ENCODE results near the gene MCC. TPM values are rescaled to one million over a fixed set of nuclear protein-coding genes. Genes with fewer than 3 reads are reported as not detected.

The MCC gene
- total RNA-seq, 2 experiments from 2014 or later, result 0.25 TPM; not detected in 1

DNA sequence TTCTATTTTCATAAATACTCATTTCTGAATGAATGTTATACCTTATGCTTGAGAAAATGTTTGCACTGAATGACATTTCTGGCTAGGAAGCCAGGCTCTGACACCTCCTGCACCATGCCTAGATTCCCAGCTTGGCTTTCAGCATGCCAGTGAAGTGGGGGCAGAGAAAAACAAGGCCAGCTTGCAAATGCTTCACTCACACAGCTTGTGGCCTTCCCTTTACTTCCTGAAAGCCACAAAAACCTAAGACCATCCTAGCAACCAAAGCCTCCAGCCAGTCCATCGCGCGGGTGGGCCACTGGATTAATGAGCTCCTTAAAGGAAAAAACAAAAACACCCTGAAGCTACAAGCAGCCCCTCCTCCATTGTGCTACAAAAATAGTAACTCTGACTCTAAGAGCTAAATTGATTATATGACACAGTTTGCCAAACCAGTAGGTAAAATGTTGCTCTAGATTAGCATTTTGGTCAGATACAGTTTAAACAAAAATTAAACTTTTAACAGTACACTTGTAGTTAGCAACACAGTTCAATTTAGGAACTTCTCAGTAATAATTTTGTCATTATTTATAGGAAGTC is 213.3 kb downstream of the MCC start:
- H3K4me2 ChIP-seq (ENCODE audit: low read length), result no peak overlapping the region
- no peaks in the 10 kb centered on the region for H3K9me2 ChIP-seq (ENCODE audit: insufficient read depth, low read length)
- ChIA-PET POLR2A (interaction anchor here (0.7 to 1.3 kb wide), 2 partner anchors 8 to 191 kb away, joined by 3 to 4 read pairs; no protein-coding TSS in a partner anchor), CTCF (ENCODE audit: unreplicated experiment) (no interaction called here)
- H3K9me3 ChIP-seq (ENCODE audit: low read length), result no peaks in the 10 kb centered on the region
- TF ChIP-seq CTCF (conservative IDR thresholded peaks at IDR 0.05; ENCODE audit: low read length) (no peak), EZH2phosphoT487 (IDR thresholded peaks at IDR 0.05; ENCODE audit: borderline replicate concordance, low read depth, low read length) (no peak)
- intact Hi-C loops (cut with micrococcal nuclease; ENCODE audit: unreplicated experiment), result no loop called here
- H3K79me2 ChIP-seq (ENCODE audit: insufficient read depth, low read depth, low read length), result no peaks in the 10 kb centered on the region
- no peak overlapping the region for H2AFZ ChIP-seq (ENCODE audit: low read length)
- H3K4me3 ChIP-seq (ENCODE audit: low read depth, low read length, poor library complexity, severe bottlenecking), result no peak overlapping the region
- H3K4me1 ChIP-seq (ENCODE audit: insufficient read depth, low read length, poor library complexity, severe bottlenecking), result no peaks in the 10 kb centered on the region
- no peak for DNase-seq (ENCODE audit: low spot score)
- H3K27ac ChIP-seq (ENCODE audit: low read depth, low read length, poor library complexity, severe bottlenecking), result no peak overlapping the region
- BruUV-seq (replicated peaks), result no TSS peak
- H4K20me1 ChIP-seq (ENCODE audit: insufficient read depth, low read length), result no peaks in the 10 kb centered on the region
- H3K36me3 ChIP-seq (ENCODE audit: insufficient read depth, low read length), result no peaks in the 10 kb centered on the region

DNA sequence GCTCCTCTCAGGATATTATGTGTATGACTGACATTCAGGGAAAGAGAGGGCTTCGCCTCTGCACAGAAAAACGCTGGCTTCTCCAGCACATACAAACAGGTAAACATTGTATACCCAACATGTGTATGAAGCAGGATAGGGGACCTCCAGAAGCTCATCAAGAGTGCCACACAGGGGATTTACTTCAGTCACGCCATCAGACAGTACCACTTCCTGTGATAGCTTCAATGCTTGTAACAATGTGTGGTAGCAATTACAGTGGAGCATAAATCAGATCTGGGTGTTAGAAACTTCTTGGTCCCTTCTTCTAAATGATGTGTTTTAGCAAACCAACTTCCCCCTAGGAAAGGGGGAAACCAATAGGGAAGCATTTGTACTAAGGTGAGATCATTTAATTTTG is 214.3 kb downstream of the MCC start:
- H3K9me3 ChIP-seq (ENCODE audit: low read length), result no peaks in the 10 kb centered on the region
- no peak overlapping the region for H3K4me2 ChIP-seq (ENCODE audit: low read length)
- CTCF ChIA-PET (ENCODE audit: unreplicated experiment), result no interaction called here
- no peaks in the 10 kb centered on the region for H4K20me1 ChIP-seq (ENCODE audit: insufficient read depth, low read length)
- no peak overlapping the region for H3K27ac ChIP-seq (ENCODE audit: low read depth, low read length, poor library complexity, severe bottlenecking)
- H3K4me3 ChIP-seq (ENCODE audit: low read depth, low read length, poor library complexity, severe bottlenecking), result no peak overlapping the region
- peak; percentile 3 for DNase-seq (ENCODE audit: low spot score)
- H3K4me1 ChIP-seq (ENCODE audit: insufficient read depth, low read length, poor library complexity, severe bottlenecking), result no peaks in the 10 kb centered on the region
- no peaks in the 10 kb centered on the region for H3K36me3 ChIP-seq (ENCODE audit: insufficient read depth, low read length)
- no TSS peak for BruUV-seq (replicated peaks)
- no peak overlapping the region for H2AFZ ChIP-seq (ENCODE audit: low read length)
- intact Hi-C loops (cut with micrococcal nuclease; ENCODE audit: unreplicated experiment), result no loop called here
- no peak for TF ChIP-seq EZH2phosphoT487 (IDR thresholded peaks at IDR 0.05; ENCODE audit: borderline replicate concordance, low read depth, low read length)
- TF ChIP-seq CTCF (conservative IDR thresholded peaks at IDR 0.05; ENCODE audit: low read length), result no peak
- POLR2A ChIA-PET, result interaction anchor here (0.6 kb wide), 1 partner anchor 367 kb away, joined by 3 read pairs; no protein-coding TSS in a partner anchor
- no peaks in the 10 kb centered on the region for H3K79me2 ChIP-seq (ENCODE audit: insufficient read depth, low read depth, low read length)
- no peaks in the 10 kb centered on the region for H3K9me2 ChIP-seq (ENCODE audit: insufficient read depth, low read length)

GRCh38 chr5:113271745-113272454 is 216.4 kb downstream of the MCC start:
- TF ChIP-seq EZH2phosphoT487 (IDR thresholded peaks at IDR 0.05; ENCODE audit: borderline replicate concordance, low read depth, low read length), result no peak
- TF ChIP-seq CTCF (conservative IDR thresholded peaks at IDR 0.05; ENCODE audit: low read length), result no peak
- intact Hi-C loops (cut with micrococcal nuclease; ENCODE audit: unreplicated experiment), result no loop called here
- no peaks in the 10 kb centered on the region for H4K20me1 ChIP-seq (ENCODE audit: insufficient read depth, low read length)
- no TSS peak for BruUV-seq (replicated peaks)
- DNase-seq (ENCODE audit: low spot score), result no peak
- CTCF ChIA-PET (ENCODE audit: unreplicated experiment), result no interaction called here
- no peak overlapping the region for H3K27ac ChIP-seq (ENCODE audit: low read depth, low read length, poor library complexity, severe bottlenecking)
- POLR2A ChIA-PET, result no interaction called here
- no peaks in the 10 kb centered on the region for H3K36me3 ChIP-seq (ENCODE audit: insufficient read depth, low read length)
- no peaks in the 10 kb centered on the region for H3K79me2 ChIP-seq (ENCODE audit: insufficient read depth, low read depth, low read length)
- no peak overlapping the region for H2AFZ ChIP-seq (ENCODE audit: low read length)
- no peak overlapping the region for H3K4me3 ChIP-seq (ENCODE audit: low read depth, low read length, poor library complexity, severe bottlenecking)
- no peaks in the 10 kb centered on the region for H3K4me1 ChIP-seq (ENCODE audit: insufficient read depth, low read length, poor library complexity, severe bottlenecking)
- H3K4me2 ChIP-seq (ENCODE audit: low read length), result no peak overlapping the region
- no peaks in the 10 kb centered on the region for H3K9me3 ChIP-seq (ENCODE audit: low read length)
- H3K9me2 ChIP-seq (ENCODE audit: insufficient read depth, low read length), result no peaks in the 10 kb centered on the region
